GM12878 (cell line): ENCODE measurements around the gene TARBP1. TPM values are rescaled to one million over a fixed set of nuclear protein-coding genes. Genes with fewer than 3 reads are reported as not detected.

ENCODE experiments used
- ATAC-seq: fragments of 200-7000 bp; cut with Tn5 transposase; 3 replicates; pipeline ENCODE4 v1.9.1; 2020; ENCODE audit warnings: mild to moderate bottlenecking, moderate library complexity
- BruUV-seq: library from RNA; stranded (reverse); fragments of 400-500 nt; replicated peaks from 2 replicates; lab custom pipeline; 2021; lab: Mats Ljungman, UMichigan
- CTCF ChIA-PET: fragments of 300-600 bp; sonication (Branson Sonifier 250); formaldehyde crosslinking; extraction: SDS; loops from one replicate; lab custom pipeline; 2021; ENCODE audit warnings: inconsistent platforms; lab: Yijun Ruan, JAX
- POLR2A ChIA-PET: fragments of 350-600 bp; formaldehyde crosslinking; extraction: SDS; loops from one replicate; lab custom pipeline; 2021; ENCODE audit warnings: inconsistent platforms; lab: Charles Lee
- RAD21 ChIA-PET: fragments of 300-600 bp; sonication (Branson Sonifier 250); formaldehyde crosslinking; loops from one replicate; lab custom pipeline; 2023; ENCODE audit warnings: antibody characterized with exemption; ENCODE audit not compliant: unreplicated experiment; lab: Charles Lee
- SMC1A ChIA-PET: fragments of 300-600 bp; sonication (Branson Sonifier 250); formaldehyde crosslinking; loops from one replicate; lab custom pipeline; 2023; ENCODE audit not compliant: unreplicated experiment, uncharacterized antibody; lab: Charles Lee
- DNase-seq: peaks from one replicate; pipeline ENCODE4 v3.0.0-alpha.2; 2011; ENCODE audit warnings: low read depth, low spot score
- FAIRE-seq: peaks from 3 replicates; lab custom pipeline; 2011; peaks lifted over from hg19 to GRCh38; lab: Jason Lieb, UNC
- H2AFZ ChIP-seq: 2 replicates; pipeline ENCODE4 v1.6.0; 2011; ENCODE audit warnings: low read depth, low read length, control low read depth; ENCODE audit not compliant: control insufficient read depth
- H3K27ac ChIP-seq: 2 replicates; pipeline ENCODE4 v1.5.1; 2011; ENCODE audit warnings: control low read depth; ENCODE audit not compliant: control insufficient read depth, insufficient read depth
- H3K27me3 ChIP-seq, 2 experiments: replicated peaks in 1 of 2; 2 replicates each; pipeline versions ENCODE4 v1.6.0 to v1.6.1; 2011; ENCODE audit warnings: low read length in 1 of 2; ENCODE audit not compliant: control insufficient read depth in 2 of 2, insufficient read depth in 2 of 2
- H3K36me3 ChIP-seq, 2 experiments: 2 replicates each; pipeline ENCODE4 v1.5.1; 2011; ENCODE audit warnings: low read length in 1 of 2; ENCODE audit not compliant: control insufficient read depth in 2 of 2, insufficient read depth in 2 of 2
- H3K4me1 ChIP-seq: 2 replicates; pipeline ENCODE4 v1.6.1; 2011; ENCODE audit warnings: mild to moderate bottlenecking, low read length, moderate library complexity, mixed read lengths; ENCODE audit not compliant: control insufficient read depth, insufficient read depth
- H3K4me2 ChIP-seq: 2 replicates; pipeline ENCODE4 v1.6.0; 2011; ENCODE audit warnings: control low read depth; ENCODE audit not compliant: control insufficient read depth, insufficient read depth
- H3K4me3 ChIP-seq: fragments of 200-600 bp; sonication (generic); 2 replicates; pipeline ENCODE4 v1.5.1; 2016
- H3K79me2 ChIP-seq: 2 replicates; pipeline ENCODE4 v1.6.0; 2011; ENCODE audit warnings: low read length; ENCODE audit not compliant: control insufficient read depth, insufficient read depth
- H3K9ac ChIP-seq: 2 replicates; pipeline ENCODE4 v1.8.0; 2011; ENCODE audit warnings: low read length, control low read depth, mixed read lengths; ENCODE audit not compliant: control insufficient read depth, insufficient read depth
- H3K9me3 ChIP-seq: replicated peaks from 3 replicates; pipeline ENCODE4 v1.5.1; 2011; ENCODE audit warnings: mild to moderate bottlenecking, low read length; ENCODE audit not compliant: control insufficient read depth, insufficient read depth
- H4K20me1 ChIP-seq: 2 replicates; pipeline ENCODE4 v1.6.0; 2011; ENCODE audit not compliant: control insufficient read depth, insufficient read depth
- CHD2 ChIP-seq: IDR thresholded peaks from 2 replicates; pipeline ENCODE4 v1.6.1; 2011; ENCODE audit warnings: low read depth, low read length, improper control_type of control experiment, borderline replicate concordance
- GABPA ChIP-seq: IDR thresholded peaks from 2 replicates; pipeline ENCODE4 v1.6.1; 2014; ENCODE audit warnings: antibody characterized with exemption, low read depth, mild to moderate bottlenecking, inconsistent platforms
- LARP7 ChIP-seq: fragments of 450-650 bp; IDR thresholded peaks from 2 replicates; pipeline ENCODE4 v1.6.1; 2017; ENCODE audit warnings: mild to moderate bottlenecking
- NR2C2 ChIP-seq: IDR thresholded peaks from 2 replicates; pipeline ENCODE4 v1.6.1; 2011; ENCODE audit warnings: borderline replicate concordance, low read depth; ENCODE audit not compliant: control insufficient read depth, insufficient read length
- NR2F1 ChIP-seq: fragments of 450-650 bp; conservative IDR thresholded peaks from 2 replicates; pipeline ENCODE4 v1.6.1; 2017; ENCODE audit warnings: mild to moderate bottlenecking
- SIN3A ChIP-seq: IDR thresholded peaks from 2 replicates; pipeline ENCODE4 v1.6.1; 2012; ENCODE audit warnings: low read depth, low read length, improper control_type of control experiment
- STAT1 ChIP-seq: fragments of 450-650 bp; conservative IDR thresholded peaks from 2 replicates; pipeline ENCODE4 v1.6.1; 2014; ENCODE audit warnings: antibody characterized with exemption, mild to moderate bottlenecking
- ZNF384 ChIP-seq: IDR thresholded peaks from 2 replicates; pipeline ENCODE4 v1.6.1; 2012; ENCODE audit warnings: low read depth, mild to moderate bottlenecking, low read length, improper control_type of control experiment, borderline replicate concordance
- WGBS: methylation state at CpG from one replicate; pipeline ENCODE4 v1.1.6; 2016; ENCODE audit warnings: low lambda C conversion rate; ENCODE audit not compliant: insufficient replicate concordance, insufficient coverage; ENCODE audit errors: missing lambda C conversion rate; 5-methylcytosine and 5-hydroxymethylcytosine counted together
- in situ Hi-C: fragments of 300-500 bp; cut with MboI; formaldehyde crosslinking; loops from 9 replicates; pipeline ENCODE4 v1.14.3; 2018; ENCODE audit warnings: mixed read lengths
- intact Hi-C: fragments of 100-400 bp; cut with micrococcal nuclease; formaldehyde crosslinking; loops from one replicate; pipeline ENCODE4 v1.14.2; 2022; ENCODE audit not compliant: unreplicated experiment
- polyA plus RNA-seq, 11 experiments: library from polyadenylated mRNA; depleted of rRNA in 4 of 11; unstranded in 6 of 11; stranded (reverse) in 5 of 11; fragments of >200 nt; fragmentation: Nextera tagmentation in 4 of 11; fragmentation: Illumina TruSeq in 1 of 11; extraction: Ambion mirVana in 4 of 11; extraction: Trizol in 1 of 11; gene quantifications; 1 replicate in 1 of 11; 2 replicates in 10 of 11; pipeline versions ENCODE4 v1.2.1 to v1.2.3, GENCODE V29; 2011 to 2016; ENCODE audit warnings: inconsistent platforms in 2 of 11, missing spikeins in 2 of 11, low read depth in 1 of 11
- total RNA-seq, 4 experiments: library from RNA; depleted of rRNA in 3 of 4; stranded (reverse); fragments of >200 nt in 3 of 4; fragmentation: Illumina TruSeq in 1 of 4; extraction: Trizol in 1 of 4; gene quantifications; 2 replicates each; pipeline versions ENCODE4 v1.2.1 to v1.2.3, GENCODE V29; 2013 to 2021
- TF ChIP-seq, protein P1 (sequence below): IDR thresholded peaks from 2 replicates; pipeline ENCODE4 v1.6.1; 2012; ENCODE audit warnings: low read depth, low read length, improper control_type of control experiment

Gene TARBP1
- total and polyA plus RNA-seq, 10 of the 15 experiments (the other 5 are each of a cell fraction or from before 2014, with no cell fraction given), result 10.8 to 94.4 (median 35.3) TPM

DNA sequence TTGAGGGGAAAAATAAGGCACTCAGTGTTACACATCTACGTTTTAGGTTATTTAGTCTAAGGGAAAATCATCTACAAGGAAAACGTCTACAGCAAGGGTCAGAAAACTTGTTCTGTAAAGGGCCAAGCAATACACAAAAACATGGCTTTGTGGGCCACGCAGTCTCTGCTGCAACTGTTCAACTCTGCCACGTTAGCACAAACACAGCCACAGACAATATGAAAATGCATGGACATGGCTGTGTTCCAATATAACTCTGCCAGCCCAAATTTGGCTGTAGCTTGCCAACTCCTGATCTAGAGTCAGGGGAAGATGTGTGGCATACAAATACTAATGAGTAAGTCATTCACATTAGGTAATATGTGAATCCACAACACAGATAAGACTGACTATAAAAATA is 65.0 kb downstream of the TARBP1 start:
- intact Hi-C loops (no loop called here), in situ Hi-C loops (no loop called here)
- no peak for DNase-seq
- Histone ChIP-seq H2AFZ (no peak overlapping the region), H3K4me2 (no peak overlapping the region), H3K4me3 (no peak overlapping the region), H3K27ac (no peak overlapping the region), H3K9ac (no peak overlapping the region), H3K27me3 (no peaks in the 10 kb centered on the region), H3K79me2 (no peaks in the 10 kb centered on the region), H3K36me3 (peaks cover 0 to 4% of the 10 kb centered on the region in 2 experiments; a peak in 3 of 4 replicates), H3K9me3 (no peaks in the 10 kb centered on the region), H4K20me1 (no peaks in the 10 kb centered on the region), H3K4me1 (no peaks in the 10 kb centered on the region)
- ChIA-PET RAD21 (no interaction called here), SMC1A (no interaction called here), POLR2A (no interaction called here), CTCF (no interaction called here)
- no peak for FAIRE-seq
- no peak for ATAC-seq
- 76% methylated on average over 4 of the region's 4 CpGs for WGBS
- BruUV-seq, result no TSS peak
- TF ChIP-seq NR2F1 (no peak), SIN3A (no peak), GABPA (no peak), NR2C2 (no peak), LARP7 (no peak), ZNF384 (no peak)

DNA sequence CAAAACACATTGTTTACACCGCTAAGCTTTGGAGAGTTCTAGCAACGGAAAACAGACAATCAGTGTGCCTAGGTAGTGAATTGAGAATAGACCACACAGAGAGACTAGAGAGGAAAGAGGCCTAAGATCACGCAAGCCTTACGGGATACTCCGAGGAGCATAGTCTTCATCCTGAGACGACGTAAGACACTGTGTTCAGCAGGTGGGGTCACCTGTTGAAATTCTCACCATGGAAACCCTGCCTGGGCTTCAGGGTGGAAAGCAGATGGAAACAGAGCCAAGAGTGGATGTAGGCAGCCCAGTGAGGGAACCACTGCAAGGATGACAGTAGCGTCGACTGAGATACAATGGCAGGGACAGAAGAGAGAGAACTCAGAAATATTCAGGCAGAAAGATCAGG is 65.5 kb downstream of the TARBP1 start:
- intact Hi-C loops (no loop called here), in situ Hi-C loops (no loop called here)
- 93% methylated on average over 9 of the region's 9 CpGs for WGBS
- no peak overlapping the region for H3K4me2 ChIP-seq
- FAIRE-seq (no peak), DNase-seq (no peak), ATAC-seq (no peak)
- H3K4me3 ChIP-seq, result no peak overlapping the region
- no peaks in the 10 kb centered on the region for H3K4me1 ChIP-seq
- H3K27me3 ChIP-seq, result no peaks in the 10 kb centered on the region
- no TSS peak for BruUV-seq
- SMC1A ChIA-PET, result no interaction called here
- no peaks in the 10 kb centered on the region for H4K20me1 ChIP-seq
- RAD21 ChIA-PET, result no interaction called here
- no peak overlapping the region for H3K27ac ChIP-seq
- H2AFZ ChIP-seq, result no peak overlapping the region
- no peaks in the 10 kb centered on the region for H3K79me2 ChIP-seq
- H3K36me3 ChIP-seq, result peaks cover 0 to 4% of the 10 kb centered on the region in 2 experiments; a peak in 3 of 4 replicates
- TF ChIP-seq, protein P1, sequence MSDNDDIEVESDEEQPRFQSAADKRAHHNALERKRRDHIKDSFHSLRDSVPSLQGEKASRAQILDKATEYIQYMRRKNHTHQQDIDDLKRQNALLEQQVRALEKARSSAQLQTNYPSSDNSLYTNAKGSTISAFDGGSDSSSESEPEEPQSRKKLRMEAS, result no peak
- TF ChIP-seq STAT1 (no peak), CHD2 (no peak)
- TF ChIP-seq, all 136 proteins: peak for 0
- H3K9me3 ChIP-seq, result no peaks in the 10 kb centered on the region
- ChIA-PET POLR2A (no interaction called here), CTCF (interaction anchor here (0.7 kb wide), 1 partner anchor 1112 kb away, joined by 3 read pairs; no protein-coding TSS in a partner anchor)
- H3K9ac ChIP-seq, result no peak overlapping the region
